ENCODE measurements around the gene RNF150.

RNF150 gene

GRCh38 chr4:140969296-140969695 lies 164.0 kb downstream of the RNF150 start:
- DNase-seq, result no peak

- DNase-seq, result no peak
Observed at GRCh38 chr4:140968371-140968770, 164.9 kb downstream of the RNF150 start.

GRCh38 chr4:140963883-140964282 lies 169.4 kb downstream of the RNF150 start:
- no peak for DNase-seq

GRCh38 chr4:140955641-140956040 lies 177.6 kb downstream of the RNF150 start:
- no peak for DNase-seq

- no peak for DNase-seq
Observed at GRCh38 chr4:140952717-140953116, 180.6 kb downstream of the RNF150 start.

- no peak for DNase-seq
Observed at GRCh38 chr4:140947506-140947905, 185.8 kb downstream of the RNF150 start.

DNA sequence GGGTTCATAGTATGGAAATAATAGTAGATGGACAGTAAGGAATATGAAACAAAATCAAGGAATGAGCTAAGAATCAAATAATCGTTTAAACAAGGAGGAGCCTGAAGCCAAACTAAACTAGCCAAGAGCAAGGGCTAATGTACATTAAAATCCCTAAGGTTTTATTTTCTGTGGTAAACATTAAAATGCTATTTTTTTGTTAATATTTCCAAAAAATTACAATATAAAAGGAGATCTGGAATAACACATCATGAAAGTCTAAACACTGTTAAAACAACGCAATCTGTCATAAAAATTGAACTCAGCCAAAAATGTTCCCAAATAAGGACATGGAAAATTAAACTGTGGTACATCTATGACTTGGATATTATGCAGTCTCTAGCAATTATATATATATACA lies 188.2 kb downstream of the RNF150 start:
- DNase-seq, result no peak

DNA sequence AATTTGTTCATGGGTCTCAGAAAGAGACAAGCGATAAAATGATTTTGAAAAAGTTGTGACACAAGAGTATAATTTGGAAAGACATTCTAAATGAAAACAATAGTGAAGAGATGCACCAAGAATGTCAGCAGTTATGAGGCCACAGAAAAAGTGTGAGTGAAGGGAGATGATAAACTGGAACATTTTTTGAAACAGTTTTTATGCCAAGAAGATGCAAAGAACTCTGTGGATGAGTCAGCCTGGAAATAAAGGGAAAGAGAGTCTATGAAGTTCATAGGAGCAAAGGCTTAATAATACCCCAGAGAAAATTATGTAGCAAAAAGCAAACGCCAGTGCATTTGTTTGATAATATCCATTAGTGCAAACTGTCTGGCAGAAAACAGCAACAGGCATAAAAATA lies 188.7 kb downstream of the RNF150 start:
- DNase-seq, result no peak

DNA sequence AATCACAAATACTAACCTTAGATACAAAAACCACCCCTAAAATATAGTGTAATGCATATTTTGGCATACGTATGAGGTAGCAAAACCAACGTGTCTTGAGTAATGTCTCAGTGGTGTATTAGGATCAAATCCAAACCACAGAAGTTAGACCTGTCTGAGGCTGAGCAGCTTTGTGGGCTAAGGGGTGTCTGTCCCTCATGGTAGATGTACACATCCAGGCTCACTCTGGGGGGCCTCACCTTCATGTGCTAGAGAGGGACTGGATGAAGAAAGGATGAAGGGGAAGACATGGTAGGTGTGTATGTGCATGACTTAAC lies 189.1 kb downstream of the RNF150 start:
- DNase-seq, result no peak

DNA sequence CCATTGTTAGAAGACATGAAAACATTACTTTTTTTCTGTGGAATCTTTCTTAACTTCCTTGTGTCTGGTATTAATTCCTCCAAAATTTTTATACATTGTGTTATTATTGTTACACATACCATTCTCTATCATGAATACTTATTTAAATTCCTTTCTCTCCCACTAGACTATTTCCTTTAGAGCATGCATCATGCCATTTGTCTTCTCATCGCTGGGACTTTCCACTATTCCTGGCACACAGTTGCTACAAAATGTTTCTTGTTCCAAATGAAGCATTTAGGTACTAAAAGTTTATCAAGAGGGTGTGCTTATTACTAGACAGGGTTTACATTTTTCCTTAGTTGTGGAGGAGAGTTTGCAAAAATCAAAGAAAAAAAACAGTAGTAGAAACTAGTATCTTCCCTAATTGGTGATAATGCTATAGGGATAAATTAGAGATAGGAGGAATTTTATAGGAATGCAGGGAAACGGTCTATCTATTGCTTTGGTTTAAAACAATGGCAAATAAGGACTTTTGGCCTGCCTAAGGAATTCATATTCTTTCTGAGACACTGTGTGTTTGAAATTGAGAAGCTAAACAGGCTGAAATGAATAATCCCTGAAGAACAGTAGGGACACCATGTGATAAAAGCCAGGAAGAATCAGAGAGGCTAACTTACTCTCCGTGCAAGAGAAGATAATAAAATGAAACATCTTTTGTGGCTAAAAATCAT lies 189.6 kb downstream of the RNF150 start:
- no peak for DNase-seq

DNA sequence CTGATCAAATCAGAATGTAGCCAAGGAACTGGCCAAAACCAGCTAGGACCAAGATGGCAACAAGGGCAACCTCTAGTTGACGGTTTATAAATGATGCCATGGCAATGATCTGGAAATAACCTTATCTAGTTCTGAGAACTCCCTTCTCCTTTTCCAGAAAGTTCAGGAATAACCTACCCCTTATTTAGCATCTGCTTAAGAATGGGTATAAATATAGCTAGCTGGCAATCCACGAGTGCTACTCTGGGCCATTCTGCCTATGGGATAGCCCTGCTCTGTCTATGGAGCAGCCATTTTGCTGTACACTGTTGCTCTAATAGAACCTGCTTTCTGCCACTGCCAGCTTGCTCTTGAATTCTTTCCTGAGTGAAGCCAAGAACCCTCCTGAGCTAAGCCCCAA lies 192.7 kb downstream of the RNF150 start:
- no peak for DNase-seq

GRCh38 chr4:140937866-140938265 lies 195.4 kb downstream of the RNF150 start:
- DNase-seq, result no peak

- DNase-seq, result no peak
Observed at GRCh38 chr4:140935254-140935653, 198.0 kb downstream of the RNF150 start.

DNA sequence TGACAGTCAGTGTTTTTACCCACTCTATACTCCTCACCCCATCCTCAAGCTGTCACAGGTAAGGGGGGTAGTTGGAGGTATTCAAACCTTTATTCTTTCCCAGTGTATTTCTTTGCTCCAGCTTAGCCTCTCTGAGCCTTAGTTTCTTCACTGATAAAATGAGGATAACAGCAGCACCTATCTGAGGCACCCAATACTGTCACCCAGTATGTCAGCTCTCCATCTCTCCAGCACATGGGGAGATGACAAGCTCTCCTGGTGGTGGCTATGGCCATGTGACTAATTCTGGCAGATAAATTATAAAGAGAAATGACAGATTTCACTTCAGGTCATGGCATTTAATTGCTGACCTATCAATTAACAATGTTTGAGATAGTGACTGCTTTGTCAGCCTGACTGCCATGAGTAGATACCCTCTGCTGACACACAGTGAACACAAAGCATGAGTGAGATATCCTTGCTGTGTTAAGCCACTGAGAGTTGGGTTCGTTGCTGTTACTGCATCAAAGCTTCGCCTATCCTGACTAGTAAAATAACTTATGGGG lies 200.7 kb downstream of the RNF150 start:
- no peak for DNase-seq

- DNase-seq, result peak; percentile 48
Observed at GRCh38 chr4:140931911-140932310, 201.4 kb downstream of the RNF150 start.

DNA sequence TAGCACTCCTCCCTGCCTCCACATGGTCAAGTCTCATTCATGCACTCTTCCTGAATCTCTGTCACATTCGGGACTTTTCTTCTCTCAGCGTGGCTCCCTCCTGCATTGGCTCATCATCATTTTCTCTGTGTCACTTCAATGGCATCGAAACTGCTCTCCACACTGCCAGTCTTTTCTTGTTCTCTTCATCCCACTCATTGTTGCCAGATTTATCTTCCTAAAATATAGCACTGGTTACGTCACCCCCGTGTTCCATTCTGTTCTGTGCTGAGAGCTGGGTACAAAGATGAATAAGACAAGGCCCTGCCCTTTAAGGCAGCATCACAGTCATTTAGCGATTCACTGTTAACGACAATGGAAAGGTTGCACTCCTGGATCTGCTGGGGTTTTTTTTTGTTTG lies 202.7 kb downstream of the RNF150 start:
- no peak for DNase-seq

GRCh38 chr4:140930011-140930410 lies 203.3 kb downstream of the RNF150 start:
- peak; percentile 19 for DNase-seq

DNA sequence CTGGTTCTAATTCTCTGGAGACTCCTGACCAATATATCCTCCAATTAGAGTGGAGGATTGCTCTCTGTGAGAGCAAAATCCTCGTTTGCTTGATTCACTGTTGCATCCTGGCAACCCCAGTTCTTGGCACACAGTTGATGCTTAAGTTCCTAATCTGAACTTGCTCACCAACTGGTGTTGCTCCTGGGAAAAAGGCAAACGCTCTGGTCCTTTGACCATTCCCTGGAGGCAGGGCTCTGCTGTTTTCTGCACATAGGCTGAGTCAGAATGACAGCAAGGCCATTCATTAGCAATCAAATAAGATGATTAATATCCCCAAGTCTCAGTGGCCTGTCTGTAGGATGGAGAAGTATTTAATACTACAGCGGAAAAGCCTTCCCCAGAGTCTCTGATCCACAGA lies 204.4 kb downstream of the RNF150 start:
- DNase-seq, result no peak

GRCh38 chr4:140926672-140927071 lies 206.6 kb downstream of the RNF150 start:
- DNase-seq, result no peak

- no peak for DNase-seq
Observed at GRCh38 chr4:140925417-140925816, 207.9 kb downstream of the RNF150 start.

GRCh38 chr4:140924761-140925392 lies 208.4 kb downstream of the RNF150 start:
- DNase-seq, result no peak

DNA sequence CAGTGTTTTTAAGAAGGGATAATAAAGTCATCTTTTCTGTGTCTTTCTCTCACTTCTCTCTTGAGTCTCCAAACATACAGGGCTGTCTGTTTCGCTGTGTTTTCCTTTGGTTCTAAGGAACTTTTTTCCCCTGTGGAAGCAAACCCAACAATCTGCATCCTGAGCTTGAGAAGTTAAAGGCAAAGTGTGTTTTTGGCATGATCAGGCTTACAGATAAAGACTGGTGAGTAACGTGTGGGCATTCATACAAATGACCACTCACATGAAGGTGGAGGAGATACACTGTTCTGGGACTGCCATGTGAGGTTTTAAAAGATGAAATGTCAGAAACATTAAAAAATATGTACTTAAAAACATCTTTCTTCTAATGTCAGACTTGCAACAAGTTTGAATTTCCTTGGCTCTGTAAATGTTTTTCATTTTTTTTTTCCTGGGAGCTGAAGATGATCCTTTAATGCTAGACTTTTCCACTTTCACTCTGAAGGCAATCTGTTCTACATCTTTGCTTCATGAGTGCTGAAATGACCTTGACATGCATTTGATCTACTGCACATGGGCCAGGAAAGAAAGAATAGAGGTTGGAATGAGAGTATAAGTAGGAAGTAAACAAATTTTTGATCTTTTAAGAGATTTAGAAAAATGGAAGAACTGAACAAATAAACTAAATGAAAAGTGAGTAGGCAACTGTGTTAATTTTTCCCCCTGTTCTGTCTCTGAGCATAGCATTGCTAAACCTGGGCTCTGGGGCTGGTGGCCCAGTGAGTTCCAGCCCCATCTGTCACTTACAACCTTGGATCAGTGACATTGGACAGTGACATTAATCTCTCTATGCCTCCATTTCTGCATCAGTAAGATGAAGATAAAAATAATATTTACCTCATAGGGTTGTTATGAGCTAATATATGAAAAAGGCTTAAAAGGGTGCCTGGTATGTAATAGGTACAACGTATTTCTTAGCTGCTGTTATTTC lies 226.0 kb downstream of the RNF150 start:
- no peak for DNase-seq

DNA sequence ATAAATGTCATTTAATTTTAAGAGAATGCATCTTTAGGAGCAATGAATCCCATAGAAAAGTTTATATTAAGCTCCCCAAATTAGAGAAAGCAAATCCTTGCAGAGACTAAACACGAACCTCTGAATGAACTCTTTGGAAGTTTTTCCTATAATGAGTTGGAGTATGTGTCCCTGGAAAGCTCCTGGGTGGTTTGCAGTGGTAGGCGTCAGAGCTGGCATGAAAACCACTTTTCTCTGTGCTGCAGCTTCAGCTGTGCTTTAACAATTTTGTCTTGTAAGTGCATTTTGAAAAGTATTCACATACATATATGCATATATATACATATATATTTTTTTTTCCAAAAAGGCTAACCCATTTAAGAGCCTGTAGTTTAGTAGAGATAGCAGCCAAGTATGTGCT lies 228.4 kb downstream of the RNF150 start:
- no peak for DNase-seq

Measured in hematopoietic multipotent progenitor cell treated with erythropoietin and hydrocortisone succinate and interleukin-3 and kit ligand, for 4 days (in vitro differentiated cells).